ENCODE data around the gene CTBP1. TPM values are rescaled to one million over a fixed set of nuclear protein-coding genes. Genes with fewer than 3 reads are reported as not detected.

CTBP1 gene
- total and polyA plus RNA-seq, 2 of the 8 experiments (the other 6 are each of a cell fraction or from before 2014, with no cell fraction given), result 128 to 185 TPM

DNA sequence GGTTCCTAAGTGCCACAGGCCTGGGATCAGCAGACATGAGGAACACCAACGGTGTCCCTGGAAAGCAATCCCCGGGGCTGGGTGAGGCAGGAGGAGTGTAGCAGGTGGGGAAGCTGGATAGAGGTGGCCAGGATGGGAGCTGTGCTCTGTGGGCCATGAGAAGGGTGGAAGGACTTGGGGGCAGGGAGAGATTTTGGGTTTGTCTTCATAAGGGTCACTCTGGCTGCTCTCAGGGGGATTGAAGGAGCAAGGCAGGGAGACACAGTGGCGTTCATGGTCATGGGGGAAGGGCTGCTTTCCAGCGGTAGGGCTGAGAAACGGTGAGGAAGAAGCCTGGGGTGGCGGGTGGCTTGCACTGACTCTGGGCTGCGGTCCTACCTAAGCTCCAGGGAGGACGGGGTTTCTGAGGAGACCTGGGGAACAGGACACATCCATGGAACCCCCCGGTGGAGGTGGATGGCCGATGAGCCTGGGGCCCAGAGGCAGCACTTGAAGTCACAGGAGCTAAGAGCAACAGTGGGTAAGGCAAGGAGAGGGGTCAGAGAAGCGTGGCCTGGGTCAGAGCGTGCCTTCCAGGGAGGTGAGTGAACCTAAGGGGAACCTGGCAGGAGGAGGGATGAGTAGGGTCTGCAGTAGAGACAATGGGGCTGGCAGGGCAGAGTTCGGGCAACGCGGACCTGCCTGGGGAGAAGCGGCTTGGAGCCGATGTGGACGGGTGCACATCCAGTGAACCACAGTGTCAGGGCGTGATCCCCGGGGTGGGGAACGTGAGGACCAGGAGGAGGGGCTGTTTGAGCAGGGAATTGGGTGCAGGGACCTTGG, 12.4 kb upstream of the CTBP1 start:
- POLR2A ChIA-PET (ENCODE audit: partially characterized antibody), result interaction anchor here (1.4 kb wide), 1 partner anchor 11 kb away, joined by 4 read pairs; no protein-coding TSS in a partner anchor

More for the DNA sequence above, 12.4 kb upstream of the CTBP1 start:
- Histone ChIP-seq H3K79me1 (ENCODE audit: low read depth, low read length) (no peaks in the 10 kb centered on the region; the same call in 1 of the 2 replicates), H3K14ac (ENCODE audit: insufficient read length) (no peak overlapping the region), H4K5ac (ENCODE audit: insufficient read length, low read depth, low read length) (no peak overlapping the region), H2AFZ (ENCODE audit: low read length) (no peak overlapping the region), H3K23ac (ENCODE audit: insufficient read length) (no peak overlapping the region), H2BK12ac (ENCODE audit: low read depth, low read length) (no peak overlapping the region), H3K23me2 (ENCODE audit: low read depth, low read length) (no peaks in the 10 kb centered on the region), H4K91ac (replicated peaks; ENCODE audit: insufficient read length, low read length) (no peak overlapping the region), H2BK120ac (replicated peaks; ENCODE audit: low read depth, low read length) (no peak overlapping the region), H2AK5ac (ENCODE audit: low read depth, low read length) (no peak overlapping the region), H3K4me3 (ENCODE audit: extremely low read depth in 1 of 4, insufficient read depth in 2 of 4, low read depth in 3 of 4, low read length in 4 of 4) (no peak overlapping the region), H2BK5ac (ENCODE audit: low read depth, low read length) (no peak overlapping the region), H3K18ac (ENCODE audit: extremely low read depth, low read length) (no peak overlapping the region), H2BK20ac (ENCODE audit: low read length) (no peak overlapping the region), H3K27ac (ENCODE audit: low read depth, low read length) (no peak overlapping the region), H3K36me3 (ENCODE audit: control insufficient read depth in 2 of 4, insufficient read depth in 4 of 4, low read length in 3 of 4) (no peaks in the 10 kb centered on the region), H4K20me1 (replicated peaks in 1 of 2; ENCODE audit: control insufficient read depth in 1 of 2, insufficient read depth in 2 of 2, low read length in 2 of 2) (no peaks in the 10 kb centered on the region), H2BK15ac (ENCODE audit: low read length) (no peak overlapping the region), H3K4me2 (ENCODE audit: insufficient read depth in 1 of 2, low read depth in 2 of 2, low read length in 2 of 2) (no peak overlapping the region), H4K8ac (ENCODE audit: extremely low read depth, insufficient read depth, low read length) (no peak overlapping the region; the same call in 1 of the 2 replicates), H3K27me3 (replicated peaks in 1 of 4; ENCODE audit: control insufficient read depth in 3 of 4, extremely low read depth in 1 of 4, insufficient read depth in 3 of 4, low read length in 3 of 4) (no peaks in the 10 kb centered on the region; a peak in 1 of 7 replicates), H3K56ac (replicated peaks; ENCODE audit: insufficient read length, low read depth, low read length) (no peak overlapping the region), H3K4ac (replicated peaks; ENCODE audit: insufficient read length, low read depth, low read length) (no peak overlapping the region), H3K9me3 (ENCODE audit: insufficient read depth in 2 of 2, low read depth in 1 of 2, low read length in 1 of 2) (peaks cover 8 to 11% of the 10 kb centered on the region in 2 experiments; a peak in 3 of 4 replicates), H3K4me1 (replicated peaks in 1 of 4; ENCODE audit: control insufficient read depth in 3 of 4, insufficient read depth in 4 of 4, low read length in 3 of 4) (peaks cover 0 to 2% (median 0%) of the 10 kb centered on the region in 4 experiments; a peak in 1 of 7 replicates), H3K79me2 (ENCODE audit: control insufficient read depth in 1 of 2, insufficient read depth in 2 of 2, low read length in 2 of 2) (no peaks in the 10 kb centered on the region), H3K9ac (replicated peaks in 1 of 4; ENCODE audit: extremely low read depth in 1 of 4, low read depth in 3 of 4, low read length in 3 of 4) (no peak overlapping the region)
- WGBS, 2 experiments (ENCODE audit: extremely low coverage in 1 of 2, insufficient coverage in 1 of 2, insufficient read length in 1 of 2, insufficient replicate concordance in 2 of 2, low coverage in 1 of 2, low lambda C conversion rate in 2 of 2, missing lambda C conversion rate in 1 of 2), result 87% methylated on average over 19 of the region's 21 CpGs; no CpG with 5 or more reads in 1 of the 2 experiments
- DNase-seq (ENCODE audit: low read depth in 1 of 2, low spot score in 2 of 2), result no peak
- FAIRE-seq, result no peak
- no peak for TF ChIP-seq SIN3A (conservative IDR thresholded peaks at IDR 0.05 in 1 of 2, IDR thresholded peaks at IDR 0.05 in 1 of 2; ENCODE audit: low read depth in 1 of 2, low read length in 2 of 2)
- TF ChIP-seq, protein P1, sequence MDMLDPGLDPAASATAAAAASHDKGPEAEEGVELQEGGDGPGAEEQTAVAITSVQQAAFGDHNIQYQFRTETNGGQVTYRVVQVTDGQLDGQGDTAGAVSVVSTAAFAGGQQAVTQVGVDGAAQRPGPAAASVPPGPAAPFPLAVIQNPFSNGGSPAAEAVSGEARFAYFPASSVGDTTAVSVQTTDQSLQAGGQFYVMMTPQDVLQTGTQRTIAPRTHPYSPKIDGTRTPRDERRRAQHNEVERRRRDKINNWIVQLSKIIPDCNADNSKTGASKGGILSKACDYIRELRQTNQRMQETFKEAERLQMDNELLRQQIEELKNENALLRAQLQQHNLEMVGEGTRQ (IDR thresholded peaks at IDR 0.05; ENCODE audit: low read length), result no peak
- no peak for TF ChIP-seq JUN (IDR thresholded peaks at IDR 0.05; ENCODE audit: low read depth, low read length)
- no peak for TF ChIP-seq TBP (IDR thresholded peaks at IDR 0.05; ENCODE audit: low read depth, low read length)
- CTCF ChIA-PET (ENCODE audit: partially characterized antibody), result interaction anchor here (0.6 to 0.7 kb wide), 3 partner anchors 57 to 263 kb away, joined by 3 read pairs; no protein-coding TSS in a partner anchor
